Renal cortex interstitium (tissue), 15 donors: ENCODE data around the gene TARS3. TPM values are rescaled to one million over a fixed set of nuclear protein-coding genes. Genes with fewer than 3 reads are reported as not detected.
"Not testable (repeated sequence)": the region's sequence is repeated elsewhere in the genome, so short reads cannot be mapped to it uniquely, and the experiment has no call there.

Source experiments
- DNase-seq, 11 donors: peaks; one replicate each; pipeline ENCODE4 v3.0.0-alpha.2; 2013; ENCODE audit warnings: low read depth in 9 of 11, low spot score in 4 of 11; ENCODE audit errors: extremely low read depth in 1 of 11
- long read RNA-seq, 16 experiments: transcript quantifications; one replicate each; lab custom pipeline, GENCODE V29; 2026
- polyA plus RNA-seq, 3 donors: library from polyadenylated mRNA; unstranded; fragments of 120-200 nt; gene quantifications; one replicate each; pipeline ENCODE4 v1.2.1, GENCODE V29; 2013; ENCODE audit not compliant: insufficient read length in 3 of 3

Gene TARS3
- polyA plus RNA-seq = 10 to 100 TPM; 20.3 to 25.0 (median 21.3) TPM
- long read RNA-seq, donor 1, partial matches to known transcripts = 0 of 2 reads
- long read RNA-seq, donor 1, other reads (novel, unspliced or antisense) = 0 of 2 reads
- long read RNA-seq, donor 2, partial matches to known transcripts = 0 of 2 reads
- long read RNA-seq, donor 2, other reads (novel, unspliced or antisense) = 0 of 2 reads
- long read RNA-seq, donor 3, partial matches to known transcripts = 0 of 1 reads
- long read RNA-seq, donor 3, other reads (novel, unspliced or antisense) = 0 of 1 reads
- long read RNA-seq, donor 4, partial matches to known transcripts = 0 of 1 reads
- long read RNA-seq, donor 4, other reads (novel, unspliced or antisense) = 0 of 1 reads
- long read RNA-seq, donor 5 = 0 reads
- long read RNA-seq, donor 6 = 0 reads
- long read RNA-seq, donor 7, partial matches to known transcripts = 0 of 3 reads
- long read RNA-seq, donor 7, other reads (novel, unspliced or antisense) = 0 of 3 reads
- long read RNA-seq, donor 8 = 0 reads
- long read RNA-seq, donor 9, partial matches to known transcripts = 0 of 4 reads
- long read RNA-seq, donor 9, other reads (novel, unspliced or antisense) = 0 of 4 reads
- long read RNA-seq, donor 10, partial matches to known transcripts = 0 of 3 reads
- long read RNA-seq, donor 10, other reads (novel, unspliced or antisense) = 0 of 3 reads
- long read RNA-seq, donor 11, partial matches to known transcripts = 0 of 1 reads
- long read RNA-seq, donor 11, other reads (novel, unspliced or antisense) = 0 of 1 reads
- long read RNA-seq, donor 12, partial matches to known transcripts = 0 of 1 reads
- long read RNA-seq, donor 12, other reads (novel, unspliced or antisense) = 0 of 1 reads
- long read RNA-seq, donor 13 = 0 reads
- long read RNA-seq, donor 14, partial matches to known transcripts = 0 of 2 reads
- long read RNA-seq, donor 14, other reads (novel, unspliced or antisense) = 0 of 2 reads
- long read RNA-seq, donor 15, partial matches to known transcripts = 0 of 1 reads
- long read RNA-seq, donor 15, other reads (novel, unspliced or antisense) = 0 of 1 reads
- long read RNA-seq, donor 16, partial matches to known transcripts = 6 of 10 reads
- long read RNA-seq, donor 16, other reads (novel, unspliced or antisense) = 0 of 10 reads

DNA sequence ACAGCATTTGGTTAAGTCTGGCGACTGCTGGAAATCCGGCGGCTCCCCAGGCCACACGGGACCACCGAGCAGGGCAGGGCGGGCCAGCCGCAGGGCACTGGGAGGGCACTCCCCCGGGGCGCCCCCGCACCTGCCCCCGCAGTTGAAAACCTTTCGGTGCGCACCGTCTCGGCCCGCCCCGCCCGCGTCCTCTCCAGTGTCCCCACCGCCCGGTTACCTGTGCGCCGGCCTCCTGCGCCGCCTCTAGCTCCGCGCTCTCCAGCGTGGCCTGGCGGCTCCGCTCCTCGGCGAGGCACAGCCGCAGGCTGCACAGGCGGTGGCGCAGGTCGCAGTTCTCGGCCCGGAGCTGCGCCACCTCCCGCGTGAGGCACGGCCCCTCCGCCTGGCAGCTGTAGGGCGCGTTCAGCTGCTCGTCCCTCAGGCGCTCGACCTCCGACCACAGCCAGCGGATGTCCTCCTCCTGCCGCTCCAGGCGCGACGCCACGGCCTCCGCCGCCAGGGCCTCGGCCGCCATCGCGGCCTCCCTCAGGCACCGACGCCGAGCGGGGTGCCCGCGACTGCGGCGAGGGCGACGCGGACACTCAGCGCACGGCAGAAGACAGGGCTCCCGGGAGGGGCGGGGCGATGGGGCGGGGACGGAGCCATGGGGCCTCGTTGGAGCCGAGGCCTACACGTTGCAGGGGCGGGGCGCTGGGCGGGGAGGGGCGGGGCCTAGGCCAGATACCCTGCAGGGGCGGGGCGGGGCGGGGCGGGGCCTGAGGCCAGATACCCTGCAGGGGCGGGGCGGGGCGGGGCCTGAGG is at the start of gene TARS3:
TSS of gene TARS3 (minus strand) at position 600 of the 801 bp plus-strand sequence. CDS start at position 514, 86 bp downstream.
- DNase-seq = peak; percentile 65 to 90 (median 84)

DNA sequence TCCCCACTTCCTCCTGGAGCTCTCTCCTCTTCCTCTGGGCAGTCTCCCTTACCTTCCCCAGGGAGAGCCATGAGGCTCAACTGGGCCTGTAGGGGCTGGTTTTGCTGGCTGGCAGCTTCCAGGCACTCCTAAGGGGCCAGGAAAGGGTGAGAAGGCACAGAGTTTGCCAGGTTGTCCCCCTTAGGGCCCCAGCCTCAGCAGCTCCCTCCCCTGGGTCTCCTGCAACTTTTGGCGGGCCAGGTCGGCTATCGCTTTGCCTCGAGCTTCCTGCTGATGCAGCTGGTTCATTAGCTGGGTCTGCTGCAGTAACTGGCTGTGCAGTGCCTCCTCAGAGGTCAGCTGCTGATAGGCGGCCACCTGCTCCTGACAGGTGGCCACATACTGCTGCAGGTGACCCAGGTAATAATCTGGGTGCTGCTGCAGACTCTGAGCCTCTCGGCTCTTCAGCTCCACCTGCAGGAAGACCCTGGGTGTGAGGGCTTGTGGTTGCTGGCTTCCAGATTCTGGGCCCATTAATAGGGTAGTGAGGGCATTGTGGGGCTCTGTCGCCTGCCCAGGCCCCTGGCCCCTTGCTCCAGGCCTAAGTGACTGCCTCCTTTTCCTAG is 49.3 kb upstream of the TARS3 start:
- no peak for DNase-seq

DNA sequence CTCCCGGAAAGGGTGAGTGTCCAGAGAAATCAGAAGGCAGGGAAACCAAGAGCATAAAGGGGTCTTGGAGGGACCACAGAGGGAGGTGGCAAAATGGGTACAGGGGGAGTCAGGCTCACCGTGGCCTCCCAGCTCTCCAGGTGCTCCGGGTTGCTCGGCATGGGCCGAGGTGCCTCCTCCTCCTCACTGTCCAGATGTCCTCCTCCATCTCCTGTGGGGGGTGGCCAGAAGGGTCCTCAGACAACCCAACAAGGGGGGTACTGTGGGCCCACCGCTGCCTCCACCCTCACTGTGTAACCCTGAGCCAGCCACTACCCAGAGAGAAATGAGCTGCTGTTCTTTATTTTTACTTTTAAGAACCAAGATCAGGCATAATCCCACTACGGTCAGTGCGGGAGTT is 48.6 kb upstream of the TARS3 start:
- DNase-seq = no peak

DNA sequence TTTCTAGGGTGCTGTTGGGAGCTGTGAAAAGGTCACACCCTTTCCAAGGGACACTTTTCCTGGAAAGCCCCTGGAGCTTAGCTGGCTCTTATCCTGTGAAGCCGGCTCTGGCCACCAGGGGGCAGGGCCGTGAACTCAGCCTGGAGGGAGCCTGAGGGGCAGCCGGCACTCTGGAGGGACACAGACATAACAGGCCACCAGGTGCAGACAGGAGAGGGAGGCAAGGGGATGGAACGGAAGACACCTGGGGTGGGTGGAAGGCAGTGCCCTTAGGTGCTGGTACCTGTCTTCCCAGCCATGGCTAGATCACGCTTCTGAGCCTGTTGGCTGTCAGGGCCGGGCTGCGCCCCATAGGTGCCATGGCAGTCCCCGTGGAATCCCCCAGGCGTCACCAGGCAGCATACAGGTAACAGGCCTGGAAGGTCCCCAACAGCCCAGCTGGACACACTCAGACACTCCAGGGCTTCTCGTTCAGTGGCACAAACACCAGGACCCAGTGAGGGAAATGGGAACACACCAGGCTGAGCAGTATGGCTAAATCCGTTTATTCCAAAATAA is 42.9 kb upstream of the TARS3 start:
- DNase-seq = not testable (repeated sequence)

DNA sequence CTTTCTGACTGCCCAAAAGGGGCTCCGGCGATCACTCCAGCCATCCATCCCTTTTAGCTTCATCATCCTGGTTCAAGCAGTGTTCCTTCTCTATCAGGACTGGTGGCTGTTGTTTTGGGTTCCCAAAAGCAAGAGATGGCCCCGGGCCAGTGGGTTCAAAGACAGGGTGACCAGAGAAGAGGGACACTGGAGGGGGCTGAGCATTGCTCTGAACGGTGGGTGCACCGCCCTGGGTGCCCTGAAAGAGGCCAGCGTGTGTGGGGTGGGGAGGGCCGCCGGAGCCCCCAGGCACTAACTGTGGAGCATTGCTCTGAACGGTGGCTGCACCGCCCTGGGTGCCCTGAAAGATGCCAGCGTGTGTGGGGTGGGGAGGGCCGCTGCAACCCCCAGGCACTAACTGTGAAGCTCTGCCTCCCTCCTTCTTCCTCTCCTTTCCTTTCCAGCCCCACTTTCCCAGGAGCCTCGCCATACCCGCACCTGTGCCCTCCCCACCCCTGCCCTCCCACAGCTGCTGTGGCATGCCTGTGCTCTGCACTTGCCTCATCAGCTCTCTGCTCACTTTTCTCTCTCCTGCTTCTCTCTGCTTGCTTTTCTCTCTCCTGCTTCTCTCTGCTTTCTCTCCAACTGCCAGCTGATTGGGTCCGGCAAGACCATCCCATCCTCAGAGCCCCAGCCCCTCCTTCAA is 41.6 kb upstream of the TARS3 start:
- no peak for DNase-seq

DNA sequence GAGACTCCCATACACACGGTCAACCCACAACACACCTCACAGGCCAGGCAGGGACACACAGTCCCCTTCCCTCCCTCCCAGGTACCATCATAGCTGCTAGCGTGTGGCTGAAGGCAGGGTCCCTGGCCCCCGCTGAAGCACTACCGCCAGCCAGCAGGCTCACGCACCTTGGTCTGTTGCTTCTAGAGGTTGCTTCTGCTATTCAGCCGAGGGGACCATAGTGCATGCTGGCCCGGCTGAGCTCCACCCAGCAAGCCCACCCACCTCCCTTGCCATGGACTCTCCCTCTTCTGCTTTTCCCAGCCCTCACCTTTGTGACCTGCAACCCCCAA is 41.0 kb upstream of the TARS3 start:
- DNase-seq = not testable (repeated sequence)

DNA sequence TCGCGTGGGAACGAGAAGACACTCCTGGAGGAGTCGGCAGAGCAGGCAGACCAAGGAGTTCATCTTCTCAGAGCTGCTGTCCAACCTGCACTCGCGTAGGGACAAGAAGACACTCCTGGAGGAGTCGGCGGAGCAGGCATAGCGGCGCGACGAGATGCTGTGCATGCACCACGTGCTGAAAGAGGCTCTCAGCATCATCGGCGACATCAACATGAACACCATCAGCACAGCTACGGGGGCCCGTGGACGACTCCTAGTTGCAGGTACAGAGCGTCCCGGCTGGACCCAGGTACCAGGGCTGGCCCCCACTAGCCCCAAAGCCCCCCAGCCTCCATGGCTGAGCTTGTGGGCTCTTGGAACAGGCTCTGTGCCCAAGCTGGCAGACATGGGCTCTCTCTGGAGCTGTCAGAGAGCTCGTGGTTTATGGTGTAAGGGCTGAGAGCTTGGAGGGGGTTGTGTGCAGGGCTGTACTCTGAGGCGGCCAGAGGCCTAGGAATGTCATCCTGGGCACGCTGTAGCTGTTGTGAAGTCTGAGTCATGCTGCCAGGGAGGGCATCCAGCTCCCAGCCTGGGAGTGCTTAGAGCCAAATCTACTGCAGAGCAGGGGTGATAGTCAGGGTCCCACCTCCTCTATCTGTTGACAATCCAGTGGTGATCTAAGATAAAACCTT is 40.5 kb upstream of the TARS3 start:
- DNase-seq = not testable (repeated sequence)

DNA sequence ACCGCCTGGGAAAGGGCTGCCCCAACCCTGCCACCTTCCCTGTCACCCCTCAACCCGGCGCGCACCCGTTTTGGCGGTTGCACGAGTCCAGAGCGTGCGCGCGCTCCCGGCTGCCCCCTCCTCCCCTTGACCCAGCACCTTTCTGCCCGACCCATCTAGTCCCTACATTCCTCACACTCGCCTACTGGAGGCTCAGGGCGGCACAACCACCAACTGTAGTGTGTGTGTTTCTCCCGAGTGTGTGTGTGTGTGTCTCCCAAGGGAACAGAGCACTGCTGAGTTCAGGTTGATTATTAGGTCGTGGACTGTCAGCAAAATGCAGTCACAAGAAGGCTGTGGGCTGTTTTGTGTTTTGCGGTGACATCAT is 22.4 kb upstream of the TARS3 start:
- DNase-seq = not testable (repeated sequence)

DNA sequence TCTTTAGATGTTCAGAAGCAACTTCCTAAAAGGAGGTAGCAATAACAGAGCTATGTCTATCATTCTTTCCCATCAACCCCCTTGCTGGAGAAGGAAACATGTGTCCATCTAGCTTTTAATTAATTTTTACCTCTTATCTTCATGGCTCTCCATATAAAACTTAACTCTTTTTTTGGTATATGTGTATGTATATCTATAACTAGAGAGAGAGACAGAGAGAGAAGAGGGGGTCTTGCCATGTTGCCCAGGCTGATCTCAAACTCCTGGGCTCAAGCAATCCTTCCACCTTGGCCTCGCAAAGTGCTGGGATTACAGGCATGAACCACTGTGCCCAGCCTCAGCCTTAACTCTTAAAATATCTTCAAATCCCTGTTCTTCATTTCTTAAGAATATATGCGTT is 10.6 kb upstream of the TARS3 start:
- DNase-seq = not testable (repeated sequence)

DNA sequence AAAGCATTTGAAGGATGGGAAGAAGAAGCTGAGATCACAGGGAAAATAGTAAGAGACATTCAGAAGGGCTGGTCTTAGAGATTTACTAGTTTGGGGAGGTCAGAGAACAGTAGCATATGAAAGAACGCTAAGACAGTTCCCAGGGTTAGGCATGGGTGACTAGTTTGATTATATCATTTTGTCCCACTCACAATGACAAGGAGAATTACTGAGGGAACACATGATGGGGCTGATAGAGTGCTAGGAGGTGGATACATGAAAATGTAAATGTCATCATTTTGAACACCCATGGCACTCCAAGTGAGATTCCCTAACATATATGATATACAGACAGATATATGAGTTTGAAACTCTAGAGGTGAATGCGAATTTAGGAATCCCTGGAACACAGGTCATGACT is 9.3 kb upstream of the TARS3 start:
- DNase-seq = no peak

DNA sequence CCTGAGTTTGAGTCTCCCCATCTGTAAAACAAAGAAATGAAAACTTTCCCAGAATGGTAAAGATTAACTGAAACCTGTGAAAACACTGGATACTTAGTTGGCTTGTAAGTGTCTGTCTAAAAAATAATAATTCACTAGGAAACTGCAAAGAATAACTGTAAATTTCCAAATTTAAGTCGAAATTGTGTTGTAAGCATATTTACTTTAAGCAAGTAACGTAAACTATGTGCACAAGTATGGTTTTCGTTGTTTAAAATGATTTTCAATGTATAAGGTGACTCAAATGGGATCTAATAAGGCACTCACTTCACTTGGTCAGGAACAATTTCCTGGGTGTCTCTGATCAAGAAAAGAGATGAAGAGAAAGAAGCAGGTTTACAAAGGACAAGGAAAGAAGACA is 8.5 kb upstream of the TARS3 start:
- no peak for DNase-seq

DNA sequence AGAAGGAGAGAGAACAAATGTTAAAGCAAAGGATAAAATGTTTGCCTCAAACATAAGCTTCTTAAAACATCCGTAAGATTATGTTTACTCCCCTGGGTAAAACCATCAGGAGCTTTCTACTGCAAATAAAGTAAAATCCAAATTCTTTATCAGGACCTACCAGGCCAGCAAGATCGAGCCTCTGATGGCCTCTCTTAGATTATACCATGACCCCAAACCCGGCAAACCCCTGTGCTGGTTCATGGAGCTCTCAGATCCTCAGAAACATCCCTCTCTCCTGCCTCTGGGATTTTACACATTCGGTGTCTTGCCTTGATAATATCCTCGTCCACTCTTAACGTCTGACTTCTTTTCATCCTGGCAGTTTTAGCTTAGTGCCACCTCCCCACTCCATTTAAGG is 7.5 kb upstream of the TARS3 start:
- no peak for DNase-seq

DNA sequence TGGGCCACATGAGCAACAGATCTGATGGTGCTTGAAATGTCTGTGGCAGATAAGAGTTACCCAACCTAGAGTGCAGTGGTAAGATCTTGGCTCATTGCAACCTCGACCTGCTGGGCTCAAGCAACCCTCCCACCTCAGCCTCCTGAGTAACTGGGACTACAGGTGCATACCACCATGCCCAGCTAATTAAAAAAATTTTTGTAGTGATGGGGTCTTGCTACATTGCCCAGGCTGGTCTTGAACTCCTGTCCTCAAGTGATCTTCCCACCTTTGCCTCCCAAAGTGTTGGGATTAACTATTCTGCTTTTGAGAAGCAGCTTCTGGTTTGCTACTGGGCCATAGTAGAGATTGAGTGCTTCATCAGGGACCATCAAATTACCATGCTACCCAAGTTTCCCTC is 2.9 kb upstream of the TARS3 start:
- no peak for DNase-seq

DNA sequence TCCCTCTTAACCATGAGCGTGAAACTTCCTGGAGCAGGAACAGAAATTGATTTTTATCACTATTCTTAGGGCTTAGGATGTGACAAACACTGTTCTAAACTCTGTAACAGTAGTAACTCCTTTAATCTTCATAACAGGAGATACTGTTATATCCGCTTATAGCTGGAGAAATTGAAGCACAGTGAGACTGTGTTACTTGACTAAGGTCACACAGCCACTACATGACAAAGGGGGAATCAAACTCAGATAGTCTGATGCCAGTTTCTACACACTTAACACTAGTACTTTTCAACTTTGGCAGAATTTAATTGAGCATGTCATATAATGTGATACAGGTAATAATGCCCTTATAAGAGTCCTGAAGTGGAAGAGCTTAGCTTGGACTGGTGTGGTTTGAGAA is 800 bp upstream of the TARS3 start:
- DNase-seq = no peak

DNA sequence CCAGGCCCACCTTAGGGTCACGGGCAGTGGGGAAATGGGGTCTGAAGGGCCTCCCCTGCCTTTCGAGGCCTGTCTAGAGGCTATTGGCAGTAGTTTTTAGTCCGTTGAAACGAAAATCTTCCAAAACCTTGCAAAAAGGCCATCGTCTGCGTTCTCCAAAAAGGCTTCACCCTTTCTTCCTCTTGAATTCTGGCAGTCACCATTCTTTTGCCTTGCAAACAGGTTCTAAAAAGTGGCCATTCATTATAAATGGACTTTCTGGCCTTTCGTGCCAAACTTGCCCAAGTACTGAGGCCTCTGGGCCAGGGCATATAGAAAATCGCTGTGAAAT is 367 bp upstream of the TARS3 start:
- peak in 1 of 11 donors; percentile 29 for DNase-seq

DNA sequence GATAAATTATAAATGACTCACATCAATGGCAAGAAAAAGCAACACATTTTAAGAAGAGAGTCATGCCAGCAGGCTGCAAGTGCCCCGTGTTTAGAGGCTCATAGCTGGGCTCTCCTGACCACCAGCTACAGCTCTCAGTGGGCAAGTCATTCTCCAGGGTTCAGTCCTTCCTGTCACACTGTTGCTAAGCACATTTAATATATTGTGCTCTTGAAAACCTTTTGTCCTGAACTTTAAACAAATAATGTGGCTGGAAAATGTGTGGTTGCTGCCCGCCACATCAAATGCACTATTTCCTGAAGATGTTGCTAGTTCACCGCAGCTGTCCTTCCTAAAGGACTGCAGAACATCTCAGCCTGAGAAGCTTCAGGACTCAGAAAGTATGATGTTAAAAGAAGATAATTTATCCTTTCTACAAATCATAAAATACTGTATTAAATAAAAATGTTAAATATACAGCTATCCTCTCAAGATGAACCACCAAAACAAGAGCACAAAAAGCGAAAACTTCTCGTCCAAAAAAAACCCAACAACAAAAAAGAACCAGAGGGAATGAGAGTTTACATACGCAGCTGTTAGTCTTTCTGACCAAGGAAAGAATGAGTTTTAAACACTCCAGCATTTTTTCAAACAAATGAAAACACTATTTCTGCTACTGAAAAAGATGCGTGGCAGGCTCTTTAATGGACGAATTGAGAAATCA is 951 bp downstream of the TARS3 start:
- peak in 4 of 11 donors; percentile 1 to 13 (median 7) for DNase-seq

DNA sequence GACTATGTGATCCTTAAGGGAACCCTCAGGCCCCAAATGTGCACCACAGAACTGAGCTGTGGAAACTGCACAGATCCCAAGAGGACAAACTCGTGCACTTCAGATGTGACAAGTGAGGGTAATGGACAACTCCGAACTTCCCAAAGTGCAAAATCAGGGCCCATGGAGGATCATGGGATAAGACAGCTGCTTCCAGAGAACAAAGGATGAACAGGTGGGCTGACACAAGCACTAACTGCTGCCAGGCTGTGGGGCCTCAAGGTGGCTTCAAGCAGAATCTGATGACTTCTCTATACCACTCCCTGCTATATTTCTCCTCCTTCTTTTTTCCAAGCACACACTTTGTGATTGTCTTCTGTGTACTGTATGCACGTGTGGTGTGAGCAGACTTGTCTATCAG is 5.4 kb downstream of the TARS3 start:
- DNase-seq = no peak
